ENCODE measurements around the gene HDAC4. TPM values are rescaled to one million over a fixed set of nuclear protein-coding genes. Genes with fewer than 3 reads are reported as not detected.

The HDAC4 gene
- total and polyA plus RNA-seq, 2 of the 4 experiments (the other 2 are of a cell fraction): 4.1 to 7.2 TPM

DNA sequence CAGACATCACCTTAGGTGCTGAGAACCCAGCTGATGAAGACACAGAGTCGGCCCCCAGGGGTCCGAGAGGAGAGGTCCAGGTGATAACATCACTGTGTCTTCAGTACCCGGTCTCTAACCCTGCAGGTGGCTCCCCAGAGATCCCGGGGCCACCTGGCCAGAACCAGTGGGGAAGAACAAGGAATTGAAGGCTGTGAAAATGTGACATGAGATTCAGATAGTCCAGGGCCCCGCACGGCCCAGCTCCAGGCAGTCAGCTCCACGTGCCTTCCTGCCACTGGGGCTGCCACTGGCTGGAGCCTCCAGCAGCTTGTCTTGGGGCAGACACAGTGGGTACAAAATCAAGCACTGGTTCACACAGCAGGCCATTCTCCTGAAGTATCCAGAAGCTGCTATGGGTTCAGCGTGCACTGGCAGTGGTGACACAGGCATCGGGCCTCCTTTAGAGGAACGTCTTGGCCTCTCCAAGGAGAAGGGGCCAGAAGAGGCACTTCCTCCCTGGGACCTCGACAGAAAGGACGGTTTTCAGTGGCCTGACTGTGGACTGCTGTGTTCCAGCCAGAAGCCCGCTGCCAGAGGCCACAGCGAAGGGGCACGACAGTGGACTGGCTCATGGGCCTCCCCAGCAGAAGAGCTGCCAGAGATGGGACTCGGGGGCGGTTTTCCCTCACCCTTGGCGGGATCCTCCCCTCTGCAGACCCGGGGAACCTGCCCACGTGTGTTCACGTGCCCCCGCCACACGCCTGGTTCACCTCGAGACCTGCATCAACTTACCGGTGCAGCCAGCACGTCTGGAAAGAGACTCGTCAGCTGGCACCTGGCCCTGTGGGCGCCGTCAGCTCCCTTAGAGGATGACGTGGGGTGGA, 150.4 kb downstream of the HDAC4 start:
- H3K27ac ChIP-seq (ENCODE audit: insufficient read depth, low read length): peak overlapping the region; percentile 85
- peak overlapping the region; percentile 69 for H3K23ac ChIP-seq (ENCODE audit: low read depth, low read length)
- peak overlapping the region; percentile 56 for H4K5ac ChIP-seq (ENCODE audit: low read depth, low read length)
- H3K9ac ChIP-seq (ENCODE audit: low read depth, low read length): peak overlapping the region; percentile 33
- ChIA-PET POLR2A (ENCODE audit: unreplicated experiment) (no interaction called here), CTCF (no interaction called here)
- no peaks in the 10 kb centered on the region for H4K20me1 ChIP-seq (ENCODE audit: insufficient read depth, low read length)
- H3K9me1 ChIP-seq (ENCODE audit: insufficient read depth, low read length): peaks cover 16% of the 10 kb centered on the region
- 95% methylated on average over 16 of the region's 30 CpGs; no CpG with 5 or more reads in 1 of the 2 experiments for WGBS, 2 experiments (ENCODE audit: extremely low coverage in 2 of 2, insufficient read length in 1 of 2)
- H3K27me3 ChIP-seq (ENCODE audit: control insufficient read depth, insufficient read depth, low read length): no peaks in the 10 kb centered on the region
- H2BK20ac ChIP-seq (ENCODE audit: low read depth, low read length): peak overlapping the region; percentile 50
- no peaks in the 10 kb centered on the region for H3K36me3 ChIP-seq (ENCODE audit: control insufficient read depth, insufficient read depth, low read length)
- H3K9me3 ChIP-seq (ENCODE audit: control insufficient read depth, insufficient read depth, low read length): no peaks in the 10 kb centered on the region
- dilution Hi-C loops (cut with HindIII; ENCODE audit: low sequenced_read_pairs, unreplicated experiment): no loop called here
- H2AK9ac ChIP-seq (replicated peaks; ENCODE audit: low read depth, low read length, poor library complexity): peak overlapping the region; percentile 33
- no peak for TF ChIP-seq SMC3 (IDR thresholded peaks at IDR 0.05; ENCODE audit: low read depth, low read length)
- TF ChIP-seq MAZ (IDR thresholded peaks at IDR 0.05; ENCODE audit: borderline replicate concordance, low read depth, low read length): no peak
- TF ChIP-seq RFX5 (IDR thresholded peaks at IDR 0.05; ENCODE audit: low read depth, low read length): no peak
- TF ChIP-seq, protein P1, sequence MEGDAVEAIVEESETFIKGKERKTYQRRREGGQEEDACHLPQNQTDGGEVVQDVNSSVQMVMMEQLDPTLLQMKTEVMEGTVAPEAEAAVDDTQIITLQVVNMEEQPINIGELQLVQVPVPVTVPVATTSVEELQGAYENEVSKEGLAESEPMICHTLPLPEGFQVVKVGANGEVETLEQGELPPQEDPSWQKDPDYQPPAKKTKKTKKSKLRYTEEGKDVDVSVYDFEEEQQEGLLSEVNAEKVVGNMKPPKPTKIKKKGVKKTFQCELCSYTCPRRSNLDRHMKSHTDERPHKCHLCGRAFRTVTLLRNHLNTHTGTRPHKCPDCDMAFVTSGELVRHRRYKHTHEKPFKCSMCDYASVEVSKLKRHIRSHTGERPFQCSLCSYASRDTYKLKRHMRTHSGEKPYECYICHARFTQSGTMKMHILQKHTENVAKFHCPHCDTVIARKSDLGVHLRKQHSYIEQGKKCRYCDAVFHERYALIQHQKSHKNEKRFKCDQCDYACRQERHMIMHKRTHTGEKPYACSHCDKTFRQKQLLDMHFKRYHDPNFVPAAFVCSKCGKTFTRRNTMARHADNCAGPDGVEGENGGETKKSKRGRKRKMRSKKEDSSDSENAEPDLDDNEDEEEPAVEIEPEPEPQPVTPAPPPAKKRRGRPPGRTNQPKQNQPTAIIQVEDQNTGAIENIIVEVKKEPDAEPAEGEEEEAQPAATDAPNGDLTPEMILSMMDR (conservative IDR thresholded peaks at IDR 0.05; ENCODE audit: low read depth, low read length): no peak
- TF ChIP-seq MAFK (IDR thresholded peaks at IDR 0.05; ENCODE audit: low read depth, low read length): no peak
- TF ChIP-seq NFE2L2 (IDR thresholded peaks at IDR 0.05; ENCODE audit: low read depth, low read length): no peak
- TF ChIP-seq CHD1 (IDR thresholded peaks at IDR 0.05; ENCODE audit: low read depth, low read length): no peak
- TF ChIP-seq BHLHE40 (IDR thresholded peaks at IDR 0.05; ENCODE audit: low read depth, low read length): no peak
- no peak for TF ChIP-seq CEBPB (IDR thresholded peaks at IDR 0.05; ENCODE audit: low read depth, low read length)
- TF ChIP-seq FOS (IDR thresholded peaks at IDR 0.05; ENCODE audit: low read depth, low read length): no peak
- TF ChIP-seq, protein P2, sequence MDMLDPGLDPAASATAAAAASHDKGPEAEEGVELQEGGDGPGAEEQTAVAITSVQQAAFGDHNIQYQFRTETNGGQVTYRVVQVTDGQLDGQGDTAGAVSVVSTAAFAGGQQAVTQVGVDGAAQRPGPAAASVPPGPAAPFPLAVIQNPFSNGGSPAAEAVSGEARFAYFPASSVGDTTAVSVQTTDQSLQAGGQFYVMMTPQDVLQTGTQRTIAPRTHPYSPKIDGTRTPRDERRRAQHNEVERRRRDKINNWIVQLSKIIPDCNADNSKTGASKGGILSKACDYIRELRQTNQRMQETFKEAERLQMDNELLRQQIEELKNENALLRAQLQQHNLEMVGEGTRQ (IDR thresholded peaks at IDR 0.05; ENCODE audit: low read depth, low read length): no peak
- TF ChIP-seq, protein P3, sequence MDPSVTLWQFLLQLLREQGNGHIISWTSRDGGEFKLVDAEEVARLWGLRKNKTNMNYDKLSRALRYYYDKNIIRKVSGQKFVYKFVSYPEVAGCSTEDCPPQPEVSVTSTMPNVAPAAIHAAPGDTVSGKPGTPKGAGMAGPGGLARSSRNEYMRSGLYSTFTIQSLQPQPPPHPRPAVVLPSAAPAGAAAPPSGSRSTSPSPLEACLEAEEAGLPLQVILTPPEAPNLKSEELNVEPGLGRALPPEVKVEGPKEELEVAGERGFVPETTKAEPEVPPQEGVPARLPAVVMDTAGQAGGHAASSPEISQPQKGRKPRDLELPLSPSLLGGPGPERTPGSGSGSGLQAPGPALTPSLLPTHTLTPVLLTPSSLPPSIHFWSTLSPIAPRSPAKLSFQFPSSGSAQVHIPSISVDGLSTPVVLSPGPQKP (IDR thresholded peaks at IDR 0.05; ENCODE audit: borderline replicate concordance, low read depth, low read length): no peak
- TF ChIP-seq RAD21 (IDR thresholded peaks at IDR 0.05; ENCODE audit: low read length): no peak
- DNase-seq (no peak), ATAC-seq (ENCODE audit: low read depth) (peak; percentile 5)
- no peak overlapping the region for H3K4me3 ChIP-seq (ENCODE audit: insufficient read depth, low read depth, low read length)
- peak overlapping the region; percentile 57 for H2BK5ac ChIP-seq (ENCODE audit: low read depth, low read length, poor library complexity, severe bottlenecking)
- H3K4me2 ChIP-seq (ENCODE audit: low read depth, low read length): peak overlapping the region; percentile 51
- peak overlapping the region; percentile 84 for H3K4ac ChIP-seq (ENCODE audit: low read depth, low read length)
- H2BK120ac ChIP-seq (ENCODE audit: low read depth, low read length): peak overlapping the region; percentile 92
- peak overlapping the region; percentile 68 for H3K18ac ChIP-seq (ENCODE audit: low read depth, low read length)
- H4K8ac ChIP-seq (ENCODE audit: low read depth in 2 of 2, low read length in 2 of 2): peak overlapping the region; percentile 77 to 93
- H3K4me1 ChIP-seq (ENCODE audit: control insufficient read depth, insufficient read depth, low read length): peaks cover 13% of the 10 kb centered on the region
- in situ Hi-C loops (cut with MboI; ENCODE audit: low sequenced_read_pairs): no loop called here
- peaks cover 33 to 77% of the 10 kb centered on the region in 2 experiments for H3K79me1 ChIP-seq (ENCODE audit: low read depth in 1 of 2, low read length in 2 of 2)
- peak overlapping the region; percentile 81 for H4K91ac ChIP-seq (ENCODE audit: insufficient read depth, low read depth, low read length)
- BruUV-seq (replicated peaks): no TSS peak
- H3K14ac ChIP-seq (replicated peaks; ENCODE audit: low read depth, low read length): peak overlapping the region; percentile 85
- intact Hi-C loops (cut with micrococcal nuclease): no loop called here
- peak overlapping the region; percentile 67 for H3K56ac ChIP-seq (ENCODE audit: extremely low read depth, insufficient read depth, low read length)
- peak overlapping the region; percentile 92 for H2AK5ac ChIP-seq (ENCODE audit: low read depth, low read length)
- peak overlapping the region; percentile 88 for H2AFZ ChIP-seq (replicated peaks; ENCODE audit: low read length, poor library complexity)
- peak overlapping the region; percentile 83; the same call in 2 of the 3 replicates for H2BK15ac ChIP-seq (ENCODE audit: low read depth, low read length)

Data from IMR-90 (cell line).